GM23248 (cell line): Measurements from ENCODE around the gene PLEKHS1.
"Not testable (repeated sequence)": the region's sequence is repeated elsewhere in the genome, so short reads cannot be mapped to it uniquely, and the experiment has no call there.

Experiments
- EZH2 ChIP-seq: fragments of 200-600 bp; sonication (generic); IDR thresholded peaks from 2 replicates; pipeline ENCODE4 v1.6.1; 2018; ENCODE audit warnings: antibody characterized with exemption, mild to moderate bottlenecking; ENCODE audit not compliant: insufficient read depth, poor library complexity, severe bottlenecking
- EZH2phosphoT487 ChIP-seq: fragments of 200-600 bp; sonication (generic); IDR thresholded peaks from 2 replicates; pipeline ENCODE4 v1.6.1; 2018; ENCODE audit warnings: antibody characterized with exemption, moderate library complexity, mild to moderate bottlenecking, low read depth; ENCODE audit not compliant: insufficient read depth

DNA sequence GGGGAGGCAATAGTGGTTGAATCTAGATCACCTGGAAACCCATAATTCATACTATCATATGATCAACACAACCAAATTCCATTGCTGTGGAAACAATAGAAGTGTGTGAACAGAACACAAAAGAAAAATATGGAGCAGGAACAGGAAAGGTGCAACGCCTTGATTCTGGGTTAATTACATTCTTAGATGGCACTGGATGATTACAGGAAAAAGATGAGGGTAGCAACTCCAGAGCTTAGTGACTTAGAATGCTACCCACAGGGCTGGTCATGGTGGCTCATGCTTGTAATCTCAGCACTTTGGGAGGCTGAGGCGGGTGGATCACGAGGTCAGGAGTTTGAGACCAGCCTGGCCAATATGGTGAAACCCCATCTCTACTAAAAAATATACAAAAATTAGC lies 19.6 kb downstream of the PLEKHS1 start:
- TF ChIP-seq EZH2, EZH2phosphoT487: not testable (repeated sequence)
